Measurements from ENCODE around the gene SLC6A18.

DNA sequence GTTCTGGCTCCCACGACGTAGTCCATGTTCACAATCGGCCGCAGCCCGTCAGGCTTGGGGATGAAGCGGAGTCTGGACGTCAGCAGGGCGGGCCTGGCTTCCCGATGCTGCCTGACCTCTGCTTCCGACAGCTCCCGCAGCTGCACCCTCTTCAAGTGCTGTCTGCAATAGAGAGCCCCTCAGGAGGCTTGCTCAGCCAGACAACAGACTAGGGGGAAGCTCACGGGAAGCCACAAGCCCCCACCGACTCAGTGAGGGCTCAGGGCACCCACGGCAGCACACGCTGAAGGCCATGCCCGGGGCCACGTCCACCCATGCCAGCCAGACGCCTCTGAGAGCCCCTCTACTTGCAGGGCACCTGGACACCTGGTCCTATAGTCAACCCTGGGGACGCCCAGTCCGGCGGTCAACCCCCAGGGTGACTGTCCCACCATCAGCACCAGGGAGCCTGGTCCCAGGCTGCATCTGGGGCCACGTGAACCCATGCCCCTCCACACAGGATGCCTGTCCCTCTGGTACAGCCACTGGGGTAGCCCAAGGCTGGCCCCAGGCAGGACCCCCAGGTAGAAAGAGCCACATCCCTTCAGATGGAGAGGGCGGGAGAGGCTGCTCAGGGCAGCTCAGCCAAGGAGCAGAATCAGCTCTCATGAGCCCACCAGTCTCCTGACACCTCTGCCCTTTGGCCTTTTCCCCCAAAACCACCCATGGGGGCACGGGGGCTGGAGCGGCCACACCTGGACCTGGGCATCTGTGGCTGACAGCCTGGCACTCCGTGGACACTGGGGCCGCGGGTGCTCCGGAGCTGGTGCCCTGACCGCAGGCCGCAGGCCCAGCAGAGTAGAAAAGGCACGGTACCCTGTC, 55.2 kb downstream of the SLC6A18 start:
- TF ChIP-seq, protein P1, sequence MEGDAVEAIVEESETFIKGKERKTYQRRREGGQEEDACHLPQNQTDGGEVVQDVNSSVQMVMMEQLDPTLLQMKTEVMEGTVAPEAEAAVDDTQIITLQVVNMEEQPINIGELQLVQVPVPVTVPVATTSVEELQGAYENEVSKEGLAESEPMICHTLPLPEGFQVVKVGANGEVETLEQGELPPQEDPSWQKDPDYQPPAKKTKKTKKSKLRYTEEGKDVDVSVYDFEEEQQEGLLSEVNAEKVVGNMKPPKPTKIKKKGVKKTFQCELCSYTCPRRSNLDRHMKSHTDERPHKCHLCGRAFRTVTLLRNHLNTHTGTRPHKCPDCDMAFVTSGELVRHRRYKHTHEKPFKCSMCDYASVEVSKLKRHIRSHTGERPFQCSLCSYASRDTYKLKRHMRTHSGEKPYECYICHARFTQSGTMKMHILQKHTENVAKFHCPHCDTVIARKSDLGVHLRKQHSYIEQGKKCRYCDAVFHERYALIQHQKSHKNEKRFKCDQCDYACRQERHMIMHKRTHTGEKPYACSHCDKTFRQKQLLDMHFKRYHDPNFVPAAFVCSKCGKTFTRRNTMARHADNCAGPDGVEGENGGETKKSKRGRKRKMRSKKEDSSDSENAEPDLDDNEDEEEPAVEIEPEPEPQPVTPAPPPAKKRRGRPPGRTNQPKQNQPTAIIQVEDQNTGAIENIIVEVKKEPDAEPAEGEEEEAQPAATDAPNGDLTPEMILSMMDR (IDR thresholded peaks at IDR 0.05; ENCODE audit: poor library complexity): no peak
- no peak for TF ChIP-seq EZH2 (IDR thresholded peaks at IDR 0.05; ENCODE audit: borderline replicate concordance)

Measured in hepatocyte (in vitro differentiated cells).